Stimulated activated CD8-positive, alpha-beta memory T cell treated with anti-CD3 and anti-CD28 coated beads, Interleukin-4, amount 100 ng/mL, for 24 hours (primary cell): ENCODE data around the gene NKD1.

ENCODE experiments used
- DNase-seq: peaks from one replicate; pipeline ENCODE4 v3.0.0-alpha.2; 2020; ENCODE audit warnings: low read depth

Gene NKD1

GRCh38 chr16:50613964-50614474 lies 65.8 kb downstream of the NKD1 start:
- no peak for DNase-seq

GRCh38 chr16:50614955-50615724 lies 66.9 kb downstream of the NKD1 start:
- no peak for DNase-seq

- DNase-seq = no peak
Observed at GRCh38 chr16:50615891-50616290, 67.7 kb downstream of the NKD1 start.

- no peak for DNase-seq
Observed at GRCh38 chr16:50616386-50616785, 68.2 kb downstream of the NKD1 start.

GRCh38 chr16:50616883-50617645 lies 68.9 kb downstream of the NKD1 start:
- no peak for DNase-seq

- no peak for DNase-seq
Observed at GRCh38 chr16:50617646-50618184, 69.5 kb downstream of the NKD1 start.

DNA sequence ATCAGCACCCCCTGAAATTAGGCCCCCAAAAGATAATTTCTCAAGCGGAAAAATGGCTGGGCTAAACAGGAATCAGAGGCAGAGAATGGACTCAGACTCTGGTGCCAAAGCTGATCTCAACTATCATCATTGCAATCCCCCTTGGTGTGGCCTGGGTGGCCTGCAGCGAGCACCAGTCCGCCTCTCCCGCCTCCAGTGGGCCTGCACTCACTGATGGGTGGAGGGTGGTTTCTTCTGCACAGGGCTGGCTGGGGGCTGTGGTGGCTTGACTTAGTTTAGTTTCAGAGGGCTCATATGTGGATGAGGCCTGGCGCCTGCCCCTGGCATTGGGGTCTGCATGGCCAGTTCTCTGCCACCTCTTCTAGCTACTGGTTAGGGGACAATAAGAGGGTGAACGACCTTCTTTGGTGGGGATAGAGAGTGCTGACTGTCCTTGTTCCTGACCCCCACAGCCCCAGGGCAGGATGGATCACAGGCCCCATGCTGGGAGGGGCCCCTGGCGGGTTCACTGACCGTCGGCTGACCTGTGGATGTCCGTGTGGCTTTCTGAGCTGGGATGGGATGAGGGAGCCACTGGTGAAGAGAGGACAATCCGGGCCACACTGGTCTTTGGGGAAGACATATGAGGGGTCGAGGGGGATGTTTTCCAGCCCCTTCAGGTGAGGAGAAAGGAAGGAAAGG lies 70.2 kb downstream of the NKD1 start:
- no peak for DNase-seq

- no peak for DNase-seq
Observed at GRCh38 chr16:50619702-50620491, 71.7 kb downstream of the NKD1 start.

DNA sequence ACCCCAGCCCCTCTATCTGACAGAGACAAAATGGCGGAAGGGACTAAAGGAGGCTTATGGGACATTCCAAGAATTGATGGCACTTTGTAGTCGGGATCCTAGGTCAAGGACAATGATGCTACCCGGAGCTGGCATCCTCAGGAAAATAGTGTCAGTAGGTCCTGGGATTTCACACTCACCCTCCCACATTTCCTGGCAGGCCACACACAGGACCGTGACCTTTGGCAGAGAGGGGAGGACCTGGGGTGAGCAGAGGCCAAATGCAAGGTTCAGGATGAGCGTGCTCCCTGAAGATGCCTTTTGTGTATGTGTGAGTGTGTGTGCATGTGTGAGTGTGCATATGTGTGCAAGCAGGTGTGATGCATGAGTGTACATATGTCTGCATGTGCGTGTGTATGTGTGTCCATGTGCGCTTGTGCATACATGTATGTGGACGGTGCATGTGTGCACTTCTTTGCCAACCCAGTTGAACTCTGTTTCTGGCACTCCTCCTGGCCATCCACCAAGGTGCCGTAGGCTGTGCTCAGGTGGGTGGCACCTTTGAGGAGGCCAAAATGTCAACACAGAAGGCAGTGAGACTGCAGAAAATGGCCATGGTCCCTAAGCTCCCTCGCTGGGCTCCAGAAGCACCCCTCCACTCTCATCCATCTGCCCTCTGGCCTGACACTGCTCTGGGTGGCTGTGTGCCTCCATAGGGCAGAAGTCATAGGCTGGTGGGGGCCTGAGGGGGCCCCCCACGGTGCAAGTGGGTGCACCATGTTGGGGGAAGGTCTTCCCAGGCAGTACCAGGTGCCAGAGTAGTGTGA lies 72.7 kb downstream of the NKD1 start:
- no peak for DNase-seq

GRCh38 chr16:50621452-50621792 lies 73.2 kb downstream of the NKD1 start:
- no peak for DNase-seq

GRCh38 chr16:50622029-50622428 lies 73.8 kb downstream of the NKD1 start:
- no peak for DNase-seq

GRCh38 chr16:50622643-50623369 lies 74.6 kb downstream of the NKD1 start:
- no peak for DNase-seq

GRCh38 chr16:50624449-50624970 lies 76.3 kb downstream of the NKD1 start:
- DNase-seq = no peak

- DNase-seq = no peak
Observed at GRCh38 chr16:50625374-50625773, 77.2 kb downstream of the NKD1 start.

DNA sequence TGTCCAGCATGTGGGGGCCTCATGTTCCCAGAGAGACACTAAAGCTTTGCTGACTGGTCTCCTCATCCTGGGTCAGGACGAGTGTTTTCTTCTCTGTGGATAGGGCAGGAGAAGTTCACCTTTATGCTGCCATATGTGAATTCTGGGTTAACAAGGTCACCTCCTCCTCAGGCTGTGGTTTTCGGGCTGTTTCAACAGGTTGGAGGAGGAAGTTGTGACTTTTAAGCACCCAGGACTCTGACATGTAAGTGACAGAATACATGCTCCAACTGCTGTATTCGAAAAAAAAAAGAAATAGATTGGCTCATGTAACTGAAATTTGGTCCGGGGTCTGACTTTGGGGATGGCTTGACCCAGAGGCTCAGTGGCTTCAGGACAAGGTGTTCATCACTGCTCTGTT lies 78.7 kb downstream of the NKD1 start:
- DNase-seq = no peak

DNA sequence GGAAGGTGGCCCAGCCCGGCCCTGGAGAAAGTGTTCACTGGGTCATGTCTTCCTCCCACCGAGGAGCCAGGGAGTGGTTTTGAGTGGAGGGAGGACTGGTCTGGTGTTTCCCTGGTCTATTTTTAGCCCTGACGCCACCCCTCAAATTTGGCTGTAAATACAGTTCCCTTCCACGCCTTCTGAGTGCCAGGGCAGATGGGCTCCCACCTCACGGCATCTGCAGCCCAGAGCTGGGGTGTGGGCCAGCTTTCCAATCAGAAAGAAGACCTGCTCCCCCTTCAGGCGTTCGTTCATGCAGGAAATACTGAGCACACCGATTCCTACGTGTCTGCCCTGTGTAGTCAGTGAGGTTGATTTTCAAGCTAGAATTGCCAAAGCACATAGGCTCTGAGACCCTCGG lies 79.2 kb downstream of the NKD1 start:
- DNase-seq = peak; percentile 11

DNA sequence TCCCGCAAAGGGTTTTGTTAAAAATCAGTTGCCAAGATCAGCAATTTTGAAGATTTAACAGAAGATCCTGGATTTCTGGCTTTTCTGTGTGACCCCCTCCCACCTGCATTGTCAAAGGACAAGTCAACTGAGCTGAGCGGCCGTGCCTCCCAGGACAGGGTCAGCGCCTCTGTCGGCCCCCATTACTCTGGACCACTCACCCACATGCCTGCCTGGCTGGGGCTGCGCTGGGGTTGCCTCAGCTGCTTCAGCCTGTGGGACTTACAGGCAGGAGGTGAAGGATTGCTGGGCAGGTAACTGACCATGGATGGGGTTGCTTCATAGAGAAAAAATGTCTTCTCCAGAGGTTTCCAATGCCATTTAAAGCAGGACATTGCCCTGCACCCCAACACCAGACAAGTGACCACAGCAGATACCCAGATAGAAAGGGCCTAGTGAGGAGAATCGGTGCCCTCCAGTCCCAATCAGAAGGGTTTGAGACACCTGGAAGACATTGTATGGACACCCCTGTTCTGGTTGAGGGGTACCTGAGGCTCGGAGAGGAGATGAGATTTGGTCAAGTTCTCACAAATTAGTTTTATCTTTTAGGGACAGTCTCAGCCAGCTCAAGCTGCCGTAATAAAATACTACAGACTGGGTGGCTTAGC lies 80.1 kb downstream of the NKD1 start:
- no peak for DNase-seq

DNA sequence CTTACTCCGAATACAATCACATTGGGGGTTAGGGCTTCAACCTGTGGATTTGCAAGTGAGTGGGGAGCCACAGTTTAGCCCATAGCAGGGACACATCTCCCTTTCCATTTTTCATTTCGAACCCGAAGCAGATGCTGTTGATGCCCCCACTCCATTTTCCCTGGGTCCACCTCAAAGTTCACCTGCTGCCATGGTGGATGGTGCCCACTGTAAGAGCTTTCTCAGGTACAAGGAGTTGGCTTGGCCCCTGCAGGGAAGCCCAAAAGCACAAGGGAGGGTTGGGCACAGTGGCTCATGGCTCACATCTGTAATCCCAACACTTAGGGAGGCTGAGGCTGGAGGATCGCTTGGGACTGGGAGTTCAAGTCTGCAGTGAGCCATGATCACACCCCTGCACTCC lies 81.1 kb downstream of the NKD1 start:
- no peak for DNase-seq

- DNase-seq = no peak
Observed at GRCh38 chr16:50630394-50631020, 82.3 kb downstream of the NKD1 start.
